NT2/D1 (cell line): Measurements from ENCODE around the gene CASP14.

Source experiments
- SUZ12 ChIP-seq: IDR thresholded peaks from 2 replicates; pipeline ENCODE4 v1.6.1; 2011; ENCODE audit not compliant: insufficient read length, insufficient read depth; ENCODE audit errors: extremely low read depth
- YY1 ChIP-seq: IDR thresholded peaks from 2 replicates; pipeline ENCODE4 v1.6.1; 2011; ENCODE audit not compliant: insufficient read length, insufficient read depth
- ZNF274 ChIP-seq: IDR thresholded peaks from 2 replicates; pipeline ENCODE4 v1.6.1; 2011; ENCODE audit warnings: mild to moderate bottlenecking, low read depth, low read length

- TF ChIP-seq SUZ12 = no peak
- no peak for TF ChIP-seq ZNF274
- TF ChIP-seq YY1 = no peak
Observed at GRCh38 chr19:15025217-15025616, 24.1 kb upstream of the CASP14 start.
